NK-92 (cell line): ENCODE measurements around the gene YWHAG.
"Not testable (repeated sequence)": the region's sequence is repeated elsewhere in the genome, so short reads cannot be mapped to it uniquely, and the experiment has no call there.

Experiments used
- DNase-seq: peaks from one replicate; lab custom pipeline; 2025; ENCODE audit not compliant: unreplicated experiment; lab: John Stamatoyannopoulos, UW

Gene YWHAG

GRCh38 chr7:76380623-76380966 lies 21.8 kb upstream of the YWHAG start:
- no peak for DNase-seq

- DNase-seq = no peak
Observed at GRCh38 chr7:76377186-76377918, 18.6 kb upstream of the YWHAG start.

GRCh38 chr7:76375251-76375650 lies 16.5 kb upstream of the YWHAG start:
- DNase-seq = no peak

- no peak for DNase-seq
Observed at GRCh38 chr7:76372984-76373833, 14.4 kb upstream of the YWHAG start.

- no peak for DNase-seq
Observed at GRCh38 chr7:76371396-76371795, 12.6 kb upstream of the YWHAG start.

GRCh38 chr7:76369018-76369417 lies 10.2 kb upstream of the YWHAG start:
- DNase-seq = no peak

- DNase-seq = no peak
Observed at GRCh38 chr7:76368190-76368589, 9.4 kb upstream of the YWHAG start.

GRCh38 chr7:76364198-76364584 lies 5.4 kb upstream of the YWHAG start:
- no peak for DNase-seq

GRCh38 chr7:76363754-76364153 lies 5.0 kb upstream of the YWHAG start:
- not testable (repeated sequence) for DNase-seq

GRCh38 chr7:76359978-76360638 lies 1.3 kb upstream of the YWHAG start:
- no peak for DNase-seq

- DNase-seq = peak; percentile 42
Observed at GRCh38 chr7:76359111-76359977, 553 bp upstream of the YWHAG start.

- DNase-seq = no peak
Observed at GRCh38 chr7:76358011-76358480, 745 bp downstream of the YWHAG start.

- DNase-seq = no peak
Observed at GRCh38 chr7:76357475-76358010, 1.2 kb downstream of the YWHAG start.

- DNase-seq = no peak
Observed at GRCh38 chr7:76356823-76357222, 2.0 kb downstream of the YWHAG start.

- DNase-seq = no peak
Observed at GRCh38 chr7:76356115-76356514, 2.7 kb downstream of the YWHAG start.

GRCh38 chr7:76354981-76355730 lies 3.6 kb downstream of the YWHAG start:
- no peak for DNase-seq

GRCh38 chr7:76354516-76354915 lies 4.3 kb downstream of the YWHAG start:
- DNase-seq = no peak

- no peak for DNase-seq
Observed at GRCh38 chr7:76353744-76354143, 5.0 kb downstream of the YWHAG start.

GRCh38 chr7:76352193-76352592 lies 6.6 kb downstream of the YWHAG start:
- no peak for DNase-seq

- DNase-seq = no peak
Observed at GRCh38 chr7:76351372-76351771, 7.4 kb downstream of the YWHAG start.
